Raji (cell line): ENCODE measurements around the gene SC5D.

Source experiments
- POLR2A ChIP-seq: IDR thresholded peaks from 2 replicates; pipeline ENCODE4 v1.6.1; 2011; ENCODE audit warnings: low read depth, low read length, control low read depth; ENCODE audit not compliant: insufficient read depth

The SC5D gene

DNA sequence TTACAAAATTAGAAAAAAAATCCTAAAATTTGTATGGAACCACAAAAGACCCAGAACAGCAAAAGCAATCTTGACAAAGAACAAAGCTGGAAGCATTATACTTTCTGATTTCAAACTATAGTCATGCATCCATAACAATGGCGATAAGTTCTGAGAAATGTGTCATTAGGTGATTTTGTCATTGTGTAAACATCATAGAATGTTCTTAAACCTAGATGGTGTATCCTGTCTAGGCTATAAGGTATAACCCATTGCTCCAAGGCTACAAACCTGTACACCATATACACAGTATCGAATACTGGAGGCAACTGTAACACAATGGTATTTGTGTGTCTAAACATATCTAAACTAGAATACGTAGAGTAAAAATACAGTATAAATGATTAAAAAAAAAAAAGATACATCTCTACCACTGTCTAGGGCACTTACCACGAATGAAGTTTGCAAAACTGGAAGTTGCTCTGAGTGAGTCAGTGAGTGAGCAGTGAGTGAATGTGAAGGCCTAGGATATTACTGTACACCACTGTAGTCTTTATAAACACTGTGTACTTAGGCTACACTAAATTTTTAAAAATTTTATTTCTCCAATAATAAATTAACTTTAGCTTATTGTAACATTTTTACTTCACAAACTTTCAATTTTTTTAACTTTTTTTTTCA is 18.1 kb upstream of the SC5D start:
- no peak for TF ChIP-seq POLR2A

DNA sequence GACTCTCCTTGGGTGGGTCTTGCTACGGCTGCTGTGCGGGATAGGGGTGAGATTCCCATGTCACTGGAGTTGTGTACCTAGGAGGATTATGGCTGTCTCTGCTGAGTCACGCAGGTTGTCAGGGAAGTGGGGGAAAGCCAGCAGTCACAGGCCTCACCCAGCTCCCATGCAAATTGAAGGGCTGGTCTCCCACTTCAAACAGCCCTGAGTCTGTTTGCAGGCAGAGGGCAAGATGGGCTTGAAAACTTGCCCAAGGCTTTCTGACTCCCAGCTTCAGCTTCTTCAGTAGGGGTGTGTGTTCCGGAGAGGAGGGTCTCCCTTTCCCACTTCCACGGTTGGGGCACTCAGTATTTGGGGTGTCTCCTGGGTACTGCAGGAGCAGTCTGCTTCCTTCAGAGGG is 10.9 kb upstream of the SC5D start:
- TF ChIP-seq POLR2A: no peak

DNA sequence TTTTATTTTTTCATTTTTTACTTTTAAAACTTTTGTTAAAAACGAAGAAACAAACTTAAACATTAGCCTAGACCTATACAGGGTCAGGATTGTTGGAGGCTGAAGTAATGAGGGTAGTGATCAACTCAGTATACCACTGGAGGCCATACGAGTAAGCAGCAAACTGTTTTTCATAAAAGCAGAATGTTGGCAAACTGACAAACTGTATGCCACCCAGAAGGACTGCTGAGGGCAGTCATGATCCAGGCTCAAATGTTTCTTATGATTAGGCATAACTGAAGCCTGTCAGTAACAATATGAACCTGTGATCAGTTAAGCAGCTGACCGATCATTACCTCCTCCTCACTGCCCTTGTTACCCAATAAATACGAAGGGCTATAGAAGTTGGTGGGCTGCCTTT is 10.2 kb upstream of the SC5D start:
- TF ChIP-seq POLR2A: no peak

DNA sequence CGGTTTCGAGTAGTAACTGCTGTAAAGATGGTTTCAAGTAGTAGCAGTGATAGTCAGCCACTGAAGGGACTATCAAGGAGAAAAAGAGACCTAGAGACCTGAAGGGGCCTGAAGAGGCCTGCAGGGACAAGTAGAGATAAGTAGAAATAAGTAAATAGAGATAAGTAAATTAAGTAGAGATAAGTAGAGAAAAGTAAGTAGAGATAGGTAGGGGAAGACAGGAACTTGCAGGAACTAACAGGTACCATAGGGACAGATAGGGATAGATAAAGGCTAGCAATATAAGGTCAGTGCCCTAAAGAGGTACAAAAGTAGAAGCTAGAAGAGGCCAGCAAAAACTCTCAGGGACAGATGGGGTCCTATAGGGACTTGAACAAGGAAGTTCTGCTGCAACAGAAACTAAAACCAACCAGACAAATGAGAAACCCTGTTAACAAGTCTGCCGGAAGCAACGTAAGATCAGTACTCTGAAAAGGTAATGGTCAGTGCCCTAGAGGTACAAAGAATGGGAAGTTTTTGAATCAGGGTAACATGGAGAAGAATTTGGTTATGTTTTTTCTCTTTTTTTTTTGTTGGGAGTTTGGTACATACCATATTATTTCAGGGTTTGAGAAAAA is 9.6 kb upstream of the SC5D start:
- TF ChIP-seq POLR2A: no peak

DNA sequence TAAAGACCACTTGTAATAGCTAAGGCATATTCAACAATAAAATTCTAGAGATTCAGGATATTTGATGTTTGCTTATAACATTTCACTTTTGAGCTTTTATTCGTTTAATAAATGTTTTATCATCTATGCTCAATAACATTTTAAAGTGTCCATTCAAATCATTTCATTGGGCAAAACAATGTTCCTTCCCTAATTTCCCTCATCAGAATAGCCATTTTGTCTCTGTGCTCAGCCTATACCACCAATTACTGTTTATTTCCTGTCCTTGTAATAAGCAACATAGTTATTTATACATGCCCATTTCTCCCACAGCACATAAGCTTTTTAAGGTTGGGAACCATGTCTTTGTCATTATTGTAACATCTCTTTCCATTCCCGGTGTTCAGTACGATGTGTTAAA is 1.3 kb upstream of the SC5D start:
- no peak for TF ChIP-seq POLR2A

DNA sequence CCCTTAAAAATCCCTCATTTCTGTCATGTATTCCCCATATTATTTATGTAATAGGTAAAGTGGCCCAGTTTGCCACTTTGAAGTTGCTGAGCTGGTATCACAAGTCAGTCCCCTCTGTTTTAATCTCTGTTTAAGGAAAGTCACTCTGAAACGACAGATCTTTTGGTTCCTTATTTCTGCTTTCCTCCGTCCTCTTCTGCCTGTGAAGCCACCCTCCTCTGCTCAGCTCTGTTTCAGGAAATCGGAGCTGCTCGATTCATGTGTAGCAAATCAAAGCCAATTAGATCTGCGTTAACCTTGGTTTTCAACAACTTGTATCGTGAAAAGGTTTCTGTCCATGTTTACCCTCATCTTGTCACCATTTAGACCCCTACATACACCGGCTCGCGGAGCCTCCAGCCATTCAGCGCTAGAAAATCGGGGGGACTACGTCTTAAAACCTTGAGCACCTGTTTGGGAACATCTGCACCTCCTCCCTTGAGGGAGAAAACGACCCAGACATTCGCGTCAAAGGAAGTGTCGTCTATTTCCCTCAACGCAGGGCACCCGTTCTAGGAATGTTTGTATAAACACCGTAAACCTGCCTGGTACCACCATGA is 576 bp upstream of the SC5D start:
- TF ChIP-seq POLR2A: no peak

DNA sequence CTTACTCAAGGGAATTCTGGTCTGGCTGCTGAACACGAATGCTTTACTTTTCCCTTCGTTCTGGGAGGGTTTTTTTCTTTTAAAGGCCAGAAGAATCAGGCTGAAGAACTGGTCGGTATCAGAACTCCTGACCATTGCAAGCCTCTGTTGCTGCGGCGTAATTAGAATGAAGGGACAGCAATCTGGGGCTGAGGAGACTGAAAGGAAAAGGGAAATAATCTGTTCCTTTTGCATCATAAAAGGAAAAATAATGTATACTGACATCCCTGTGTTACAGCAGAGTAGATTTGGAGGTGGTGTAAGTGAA is 670 bp downstream of the SC5D start:
- TF ChIP-seq POLR2A: no peak

DNA sequence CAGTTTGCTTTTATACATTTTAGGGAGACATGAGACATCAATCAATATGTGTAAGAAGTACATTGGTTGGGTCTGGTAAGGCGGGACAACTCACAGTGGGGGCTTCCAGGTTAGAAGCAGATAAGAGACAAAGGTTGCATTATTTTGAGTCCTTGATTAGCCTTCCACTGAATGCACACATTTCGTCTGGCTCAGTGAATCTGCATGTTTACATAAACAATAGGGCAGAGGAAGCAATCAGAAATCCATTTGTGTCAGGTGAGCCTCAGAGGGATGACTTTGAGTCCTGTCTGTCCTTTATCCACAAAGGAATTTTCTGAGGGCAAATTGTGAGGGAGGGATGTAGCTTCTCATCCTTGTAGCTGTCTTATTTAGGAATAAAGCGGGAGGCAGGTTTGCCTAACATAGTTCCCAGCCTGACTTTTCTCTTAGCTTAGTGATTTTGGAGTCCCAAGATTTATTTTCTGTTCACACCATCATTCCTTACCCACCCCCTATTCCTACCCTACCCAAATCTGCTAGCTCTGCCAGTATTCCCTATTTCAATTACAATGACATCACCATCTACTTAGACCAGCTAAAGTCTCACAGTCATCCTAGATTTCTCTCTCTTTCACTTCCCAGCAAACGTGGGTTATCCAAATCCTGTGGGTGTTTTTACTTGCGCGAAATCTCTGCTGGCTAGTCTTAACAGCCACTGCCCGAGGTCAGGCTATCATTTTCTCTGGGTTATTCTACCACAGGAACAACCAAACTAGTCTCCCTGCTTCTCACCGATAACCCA is 2.9 kb downstream of the SC5D start:
- no peak for TF ChIP-seq POLR2A

DNA sequence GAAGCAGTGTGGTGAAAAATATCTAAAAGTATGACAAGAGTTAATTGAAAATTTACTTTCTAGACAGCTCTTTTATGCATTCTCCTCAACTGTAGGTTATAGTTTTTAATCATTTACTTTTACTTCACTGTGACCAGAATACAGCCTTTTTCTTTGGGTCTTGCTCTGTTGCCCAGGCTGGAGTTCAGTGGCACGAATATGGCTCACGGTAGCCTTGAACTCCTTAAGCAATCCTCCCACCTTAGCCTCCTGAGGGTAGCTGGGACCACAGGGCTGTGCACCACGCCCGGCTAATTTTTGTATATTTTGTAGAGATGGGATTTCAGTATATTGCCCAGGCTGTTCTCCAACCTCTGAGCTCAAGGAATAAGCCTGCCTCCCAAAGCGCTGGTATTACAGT is 5.3 kb downstream of the SC5D start:
- TF ChIP-seq POLR2A: no peak

DNA sequence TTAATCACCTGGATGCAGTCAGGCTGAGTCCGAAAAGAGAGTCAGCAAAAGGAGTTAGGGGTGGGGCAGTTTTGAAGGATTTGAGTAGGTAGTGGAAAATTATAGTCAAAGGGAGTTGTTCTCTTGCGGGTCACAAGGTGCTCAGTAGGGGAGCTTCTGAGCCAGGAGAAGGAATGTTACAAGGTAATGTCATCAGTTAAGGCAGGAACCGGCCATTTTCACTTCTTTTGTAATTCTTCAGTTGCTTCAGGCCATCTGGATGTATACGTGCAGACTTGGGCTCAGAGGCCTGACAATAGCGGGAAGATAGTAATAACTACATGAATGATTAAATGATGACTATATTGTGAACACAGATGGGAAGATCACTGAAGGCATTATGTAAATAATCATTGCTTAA is 6.2 kb downstream of the SC5D start:
- TF ChIP-seq POLR2A: no peak

DNA sequence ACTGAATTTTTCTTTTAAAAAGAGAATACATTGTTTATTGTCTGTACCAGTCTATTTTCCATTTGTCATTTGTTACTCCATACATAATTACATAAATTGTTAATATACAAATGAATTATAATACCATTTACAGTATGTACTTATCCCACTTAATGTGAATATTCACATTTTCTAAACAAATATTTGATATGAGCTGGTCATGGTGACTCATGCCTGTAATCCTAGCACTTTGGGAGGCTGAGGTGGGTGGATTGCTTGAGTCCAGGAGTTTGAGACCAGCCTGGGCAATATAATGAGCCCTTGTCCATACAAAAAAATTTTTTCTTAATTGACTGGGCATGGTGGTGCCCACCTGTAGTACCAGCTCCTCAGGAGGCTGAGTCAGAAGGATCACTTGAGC is 6.8 kb downstream of the SC5D start:
- no peak for TF ChIP-seq POLR2A

DNA sequence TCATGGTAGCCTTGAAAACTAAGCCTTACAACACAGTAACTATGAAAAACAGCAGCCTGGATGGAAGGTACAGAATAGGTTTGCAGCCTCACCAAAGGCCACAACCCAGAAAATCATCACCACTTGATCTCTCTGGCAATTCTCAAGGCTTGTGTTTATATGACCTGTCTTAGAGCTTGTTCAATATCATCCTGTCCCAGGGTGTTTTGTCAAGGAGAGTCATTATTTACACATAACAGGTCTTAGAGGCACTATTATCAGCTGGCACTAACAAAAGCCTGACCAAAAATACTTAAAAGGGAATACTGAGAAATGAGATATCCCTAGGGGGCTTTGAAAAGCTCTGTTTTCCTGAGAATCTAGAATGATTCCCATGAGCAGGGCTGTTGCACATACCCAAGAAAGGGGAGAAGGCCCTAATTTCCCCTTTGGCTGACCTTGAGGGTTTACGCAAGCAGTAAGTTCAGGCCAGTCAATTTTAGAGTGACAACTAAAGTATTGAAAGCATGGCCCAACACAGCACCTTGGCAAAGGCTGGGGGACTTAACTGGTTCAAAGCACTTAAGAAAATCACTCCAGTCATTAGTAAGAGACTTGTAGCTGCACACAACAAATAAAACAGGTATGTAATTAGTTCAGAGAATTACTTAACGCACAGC is 7.9 kb downstream of the SC5D start:
- no peak for TF ChIP-seq POLR2A

DNA sequence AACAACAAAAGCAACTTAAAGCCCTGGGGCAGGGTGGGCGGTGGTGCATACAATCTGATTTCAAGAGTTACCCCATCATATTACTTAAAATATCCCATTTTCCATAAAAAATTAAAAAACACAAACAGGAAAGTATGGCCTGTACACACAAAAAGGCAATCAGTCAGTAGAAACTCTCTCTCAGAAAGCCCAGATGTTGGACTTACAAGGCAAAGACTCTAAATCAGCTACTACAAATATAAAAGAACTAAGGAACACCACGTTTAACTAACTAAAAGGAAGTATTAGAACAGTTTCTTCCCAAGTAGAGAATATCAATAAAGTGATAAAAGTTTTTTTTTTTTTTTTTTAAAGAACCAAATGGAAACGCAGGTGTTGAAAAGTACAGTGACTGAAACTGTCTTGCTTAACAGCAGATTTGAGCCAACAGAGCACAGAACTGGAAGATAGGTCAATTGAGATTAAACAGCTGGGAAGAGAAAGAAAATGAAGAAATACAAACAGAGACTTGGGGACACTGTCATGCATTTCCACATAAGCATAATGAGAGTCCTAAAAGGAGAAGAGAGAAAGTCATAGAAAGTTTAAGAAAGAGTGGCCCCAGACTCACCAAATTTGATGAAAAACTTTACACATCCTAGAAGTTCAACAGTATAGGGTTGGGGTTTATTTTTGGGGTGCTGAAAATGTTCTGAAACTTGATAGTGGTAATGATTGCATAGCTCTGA is 8.6 kb downstream of the SC5D start:
- no peak for TF ChIP-seq POLR2A

DNA sequence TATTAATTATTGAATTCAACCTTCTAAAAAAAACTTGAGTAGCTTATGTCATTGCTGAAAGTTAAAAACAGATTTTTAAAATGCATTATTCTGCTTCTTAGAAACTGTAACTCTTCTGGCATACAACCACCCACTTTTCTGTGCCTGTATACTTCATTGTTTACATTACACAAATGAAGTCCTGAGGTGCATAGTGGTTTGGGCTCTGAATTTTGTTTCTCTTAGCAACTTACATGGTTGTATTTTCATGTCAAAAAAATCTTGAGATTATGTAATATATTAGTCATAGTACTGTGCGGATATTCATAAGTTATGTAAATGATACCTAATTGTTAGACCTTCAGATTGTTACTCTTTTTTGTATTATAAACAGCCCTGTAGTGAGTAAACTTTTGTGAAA is 12.2 kb downstream of the SC5D start:
- TF ChIP-seq POLR2A: no peak

DNA sequence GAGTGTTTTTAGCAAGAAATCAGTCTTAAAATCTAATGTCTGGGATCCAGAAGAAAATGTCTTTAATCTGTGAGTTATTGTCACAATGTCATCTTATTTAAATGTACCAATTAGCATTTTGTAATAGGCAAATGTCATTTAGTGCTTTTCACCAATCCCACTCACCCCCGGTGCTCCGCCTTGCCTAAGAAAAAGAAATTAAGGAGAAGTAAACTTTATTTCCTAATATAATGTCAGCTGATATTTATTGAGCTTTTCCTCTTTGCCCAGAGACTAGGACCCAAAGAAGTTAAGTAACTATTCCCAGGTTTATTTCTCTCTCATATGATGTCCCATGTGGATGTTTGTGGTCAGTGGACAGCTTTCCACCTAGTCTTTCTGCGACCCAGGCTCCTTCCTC is 16.2 kb downstream of the SC5D start:
- TF ChIP-seq POLR2A: no peak
